HepG2 (cell line): ENCODE results near the gene RASGRF1. TPM values are rescaled to one million over a fixed set of nuclear protein-coding genes. Genes with fewer than 3 reads are reported as not detected.

Experiments
- AFF4 ChIP-seq: sonication (generic); formaldehyde crosslinking; IDR thresholded peaks from 2 replicates; pipeline ENCODE4 v1.4.0; 2020; ENCODE audit warnings: missing genetic modification reagents
- ELF1 ChIP-seq: sonication (generic); formaldehyde crosslinking; IDR thresholded peaks from 2 replicates; pipeline ENCODE4 v1.4.0; 2020; ENCODE audit warnings: missing genetic modification reagents
- FOXP1 ChIP-seq, 2 experiments: fragments of 450-650 bp in 1 of 2; IDR thresholded peaks; 2 replicates each; pipeline ENCODE4 v1.6.1; 2017 to 2018; ENCODE audit warnings: antibody characterized with exemption in 1 of 2
- GFI1 ChIP-seq: sonication (generic); formaldehyde crosslinking; IDR thresholded peaks from 2 replicates; pipeline ENCODE4 v1.5.0; 2020; ENCODE audit warnings: missing genetic modification reagents, mild to moderate bottlenecking, borderline replicate concordance
- HOXA9 ChIP-seq: sonication (generic); formaldehyde crosslinking; IDR thresholded peaks from 2 replicates; pipeline ENCODE4 v1.8.1; 2022; ENCODE audit warnings: missing genetic modification reagents, mild to moderate bottlenecking, moderate library complexity, borderline replicate concordance
- IRF2 ChIP-seq: IDR thresholded peaks from 2 replicates; pipeline ENCODE4 v1.6.1; 2018; ENCODE audit warnings: missing genetic modification reagents, missing compliant biosample characterization
- MXD1 ChIP-seq: sonication (generic); formaldehyde crosslinking; IDR thresholded peaks from 2 replicates; pipeline ENCODE4 v1.4.0; 2020; ENCODE audit warnings: mild to moderate bottlenecking, missing genetic modification reagents
- MXD4 ChIP-seq: IDR thresholded peaks from 2 replicates; pipeline ENCODE4 v1.6.1; 2016; ENCODE audit warnings: mild to moderate bottlenecking, missing biosample characterization, missing genetic modification reagents
- MXI1 ChIP-seq: IDR thresholded peaks from 3 replicates; pipeline ENCODE4 v1.6.1; 2012; ENCODE audit warnings: low read depth, low read length, inconsistent platforms, borderline replicate concordance
- NFKB2 ChIP-seq: sonication (generic); formaldehyde crosslinking; IDR thresholded peaks from 2 replicates; pipeline ENCODE4 v1.4.0; 2020; ENCODE audit warnings: missing genetic modification reagents, borderline replicate concordance
- NONO ChIP-seq, 2 experiments: fragments of 450-650 bp in 1 of 2; sonication (generic) in 1 of 2; formaldehyde crosslinking in 1 of 2; IDR thresholded peaks in 1 of 2; conservative IDR thresholded peaks in 1 of 2; 2 replicates each; pipeline versions ENCODE4 v1.6.1 to v1.8.0; 2017 to 2022; ENCODE audit warnings: mild to moderate bottlenecking in 1 of 2, missing genetic modification reagents in 1 of 2, moderate library complexity in 1 of 2
- SOX5 ChIP-seq: IDR thresholded peaks from 2 replicates; pipeline ENCODE4 v1.6.1; 2016; ENCODE audit warnings: borderline replicate concordance
- XBP1 ChIP-seq: sonication (generic); formaldehyde crosslinking; IDR thresholded peaks from 2 replicates; pipeline ENCODE4 v1.5.0; 2020; ENCODE audit warnings: missing genetic modification reagents
- ZBTB44 ChIP-seq: sonication (generic); formaldehyde crosslinking; IDR thresholded peaks from 2 replicates; pipeline ENCODE4 v1.4.0; 2020; ENCODE audit warnings: missing genetic modification reagents
- ZKSCAN8 ChIP-seq: IDR thresholded peaks from 2 replicates; pipeline ENCODE4 v1.6.1; 2016; ENCODE audit warnings: borderline replicate concordance, missing genetic modification reagents, missing compliant biosample characterization
- ZMYM4 ChIP-seq: sonication (generic); formaldehyde crosslinking; IDR thresholded peaks from 2 replicates; pipeline ENCODE4 v1.8.1; 2023; ENCODE audit warnings: mild to moderate bottlenecking, missing genetic modification reagents
- ZNF275 ChIP-seq: sonication (generic); formaldehyde crosslinking; IDR thresholded peaks from 2 replicates; pipeline ENCODE4 v1.8.0; 2022; ENCODE audit warnings: missing genetic modification reagents, mild to moderate bottlenecking, inconsistent platforms, borderline replicate concordance
- ZNF326 ChIP-seq: sonication (generic); formaldehyde crosslinking; IDR thresholded peaks from 2 replicates; pipeline ENCODE4 v1.4.0; 2020; ENCODE audit warnings: missing genetic modification reagents, borderline replicate concordance
- ZNF550 ChIP-seq: sonication (generic); formaldehyde crosslinking; IDR thresholded peaks from 2 replicates; pipeline ENCODE4 v1.4.0; 2020; ENCODE audit warnings: mild to moderate bottlenecking, missing genetic modification reagents, borderline replicate concordance
- ZNF674 ChIP-seq: sonication (generic); formaldehyde crosslinking; IDR thresholded peaks from 2 replicates; pipeline ENCODE4 v1.5.0; 2020; ENCODE audit warnings: low read depth, mild to moderate bottlenecking, missing genetic modification reagents
- ZNF788 ChIP-seq: sonication (generic); formaldehyde crosslinking; IDR thresholded peaks from 2 replicates; pipeline ENCODE4 v1.5.0; 2020; ENCODE audit warnings: mild to moderate bottlenecking, missing genetic modification reagents, borderline replicate concordance
- ZNF878 ChIP-seq: sonication (generic); formaldehyde crosslinking; IDR thresholded peaks from 2 replicates; pipeline ENCODE4 v1.8.1; 2023; ENCODE audit warnings: mild to moderate bottlenecking, missing genetic modification reagents, moderate library complexity
- ZSCAN20 ChIP-seq: sonication (generic); formaldehyde crosslinking; IDR thresholded peaks from 2 replicates; pipeline ENCODE4 v1.4.0; 2020; ENCODE audit warnings: missing genetic modification reagents, mild to moderate bottlenecking, borderline replicate concordance
- polyA plus RNA-seq, 8 experiments: library from polyadenylated mRNA; depleted of rRNA in 3 of 8; stranded (reverse) in 7 of 8; unstranded in 1 of 8; fragments of >200 nt; fragmentation: Illumina TruSeq in 4 of 8; extraction: Trizol in 4 of 8; gene quantifications; 2 replicates each; pipeline versions ENCODE4 v1.2.1 to v1.2.3, GENCODE V29; 2011 to 2016; ENCODE audit warnings: low read depth in 4 of 8, missing spikeins in 1 of 8, mixed read lengths in 1 of 8; ENCODE audit not compliant: insufficient read depth in 1 of 8
- total RNA-seq, 5 experiments: library from RNA; depleted of rRNA; stranded (reverse); fragments of >200 nt; fragmentation: Illumina TruSeq; extraction: Trizol; gene quantifications; 2 replicates each; pipeline ENCODE4 v1.2.3, GENCODE V29; 2016; ENCODE audit warnings: low read depth in 1 of 5

The RASGRF1 gene
- total and polyA plus RNA-seq, 2 of the 13 experiments (the other 11 are each of a cell fraction or from before 2014, with no cell fraction given), result 0.55 to 3.0 TPM

- no peak for TF ChIP-seq HOXA9 (CRISPR knock-in tag)
- no peak for TF ChIP-seq MXD1 (CRISPR knock-in tag)
- TF ChIP-seq ZNF674 (CRISPR knock-in tag), result no peak
- peak; percentile 25; the same call in 1 of the 2 replicates for TF ChIP-seq GFI1 (CRISPR knock-in tag)
- TF ChIP-seq ZNF550 (CRISPR knock-in tag), result no peak
- TF ChIP-seq ZBTB44 (CRISPR knock-in tag), result no peak
- TF ChIP-seq ZNF275, result no peak
- TF ChIP-seq NONO (IDR thresholded peaks at IDR 0.05), result no peak
- TF ChIP-seq NONO (CRISPR knock-in tag; conservative IDR thresholded peaks at IDR 0.05), result 0 out of 2 replicates have a peak, but pooled peaks have one; percentile 43
- TF ChIP-seq ZSCAN20 (CRISPR knock-in tag), result no peak
- no peak for TF ChIP-seq ZNF326 (CRISPR knock-in tag)
- peak; percentile 61; the same call in 1 of the 2 replicates for TF ChIP-seq IRF2 (CRISPR knock-in tag)
- TF ChIP-seq AFF4 (CRISPR knock-in tag), result no peak
- peak; percentile 87; the same call in 1 of the 2 replicates for TF ChIP-seq SOX5 (CRISPR knock-in tag)
- TF ChIP-seq ZKSCAN8 (CRISPR knock-in tag), result no peak
- 0 out of 2 replicates have a peak, but pooled peaks have one; percentile 28 for TF ChIP-seq ELF1 (CRISPR knock-in tag)
- no peak for TF ChIP-seq XBP1
- TF ChIP-seq ZNF788 (CRISPR knock-in tag), result peak; percentile 69; the same call in 1 of the 2 replicates
- TF ChIP-seq ZMYM4 (CRISPR knock-in tag), result no peak
- TF ChIP-seq FOXP1 (IDR thresholded peaks at IDR 0.05), result no peak
- TF ChIP-seq FOXP1 (CRISPR knock-in tag; IDR thresholded peaks at IDR 0.05), result peak; percentile 73
- no peak for TF ChIP-seq MXI1
- TF ChIP-seq MXD4 (CRISPR knock-in tag), result no peak
- TF ChIP-seq NFKB2, result peak; percentile 42; the same call in 1 of the 2 replicates
- TF ChIP-seq ZNF878 (CRISPR knock-in tag), result peak; percentile 57; the same call in 1 of the 2 replicates
Measured at GRCh38 chr15:78996894-78997275, 93.7 kb downstream of the RASGRF1 start (continued).
